Stimulated activated CD8-positive, alpha-beta memory T cell treated with anti-CD3 and anti-CD28 coated beads, Interleukin-12 subunit alpha, Interleukin-12 subunit beta, amount 100 ng/mL, for 24 hours (primary cell): ENCODE data around the gene KIF22.
A peak's percentile ranks its signal among the peaks of the same experiment; 100 is the strongest.
"Not testable (repeated sequence)": the region's sequence is repeated elsewhere in the genome, so short reads cannot be mapped to it uniquely, and the experiment has no call there.

Experiments
- DNase-seq: peaks from one replicate; pipeline ENCODE4 v3.0.0-alpha.2; 2020; ENCODE audit errors: extremely low read depth

The KIF22 gene

DNA sequence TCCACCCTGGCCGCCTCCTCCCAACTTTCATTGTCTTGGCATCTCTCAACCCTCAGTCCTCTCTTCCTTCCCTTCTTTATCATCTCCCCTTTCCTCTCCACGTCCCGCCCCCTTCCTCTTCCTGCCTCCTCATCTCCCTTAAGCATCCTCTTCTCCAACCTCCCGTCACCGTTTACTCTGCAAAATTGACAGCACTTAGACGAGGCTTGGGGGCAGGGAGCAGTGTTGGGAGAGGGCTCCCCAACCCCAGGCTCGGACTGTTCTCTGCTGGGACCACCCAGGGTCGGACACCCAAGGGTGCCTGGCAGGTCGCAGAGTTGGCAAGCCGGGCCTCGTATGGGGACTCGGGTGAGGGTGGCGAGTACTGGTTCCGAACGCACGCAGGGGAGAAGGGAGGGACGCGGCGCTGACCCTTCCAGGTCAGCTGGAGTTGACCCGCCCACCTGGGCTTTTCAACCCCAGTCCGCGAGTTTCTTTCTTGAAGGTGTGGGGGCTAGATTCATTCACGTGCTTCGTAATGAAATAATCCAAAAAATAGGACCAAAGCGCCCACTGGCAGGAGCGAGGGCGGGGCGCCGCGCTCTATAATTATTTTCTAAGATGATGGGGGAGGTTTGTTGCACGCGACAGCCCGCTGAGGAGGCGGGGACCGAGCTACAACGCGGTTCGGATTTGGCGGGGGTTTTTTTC is 24.6 kb downstream of the KIF22 start:
- DNase-seq: no peak

DNA sequence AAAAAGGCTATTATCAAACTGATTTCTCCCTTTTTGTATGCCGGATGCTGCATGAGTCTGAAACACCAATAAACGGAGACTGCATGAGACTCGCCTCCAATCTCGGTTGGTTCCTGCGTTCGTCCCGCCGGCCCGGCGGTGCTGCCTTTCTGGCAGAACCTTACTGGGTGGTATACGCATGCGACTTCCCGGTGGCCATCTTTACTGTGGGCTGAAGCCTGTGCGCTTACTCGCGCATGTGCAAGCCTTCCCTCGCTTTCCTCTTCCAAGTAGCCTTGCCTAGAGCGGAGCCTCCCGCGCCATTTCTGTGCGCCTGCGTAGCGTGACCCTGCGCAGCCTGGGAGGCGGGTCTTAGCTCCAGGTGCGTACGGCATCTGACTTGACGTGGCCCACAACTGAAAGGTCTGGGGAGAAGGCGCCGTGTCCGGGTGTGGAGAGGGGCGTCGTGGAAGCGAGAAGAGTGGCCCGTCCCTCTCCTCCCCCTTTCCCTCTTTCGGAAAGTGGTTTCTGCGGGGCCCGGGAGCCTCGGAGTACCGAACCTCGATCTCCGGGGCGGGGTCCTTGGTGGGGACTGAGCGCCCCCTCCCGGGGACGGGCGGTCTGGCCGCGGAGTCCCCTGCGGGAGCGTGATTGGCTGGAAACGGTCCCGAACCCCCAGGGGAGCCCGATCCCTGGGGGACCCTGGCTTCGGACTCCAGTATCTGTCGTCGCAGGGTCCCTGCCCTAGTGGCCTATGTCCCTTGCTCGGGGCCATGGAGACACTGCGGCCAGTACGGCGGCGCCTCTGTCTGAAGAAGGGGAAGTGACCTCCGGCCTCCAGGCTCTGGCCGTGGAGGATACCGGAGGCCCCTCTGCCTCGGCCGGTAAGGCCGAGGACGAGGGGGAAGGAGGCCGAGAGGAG is 25.5 kb downstream of the KIF22 start, which contains the start of gene PAGR1:
TSS of gene PAGR1 (plus strand) at position 360 of the 901 bp plus-strand sequence. CDS start at position 734, 374 bp downstream.
- peak; percentile 91 for DNase-seq

DNA sequence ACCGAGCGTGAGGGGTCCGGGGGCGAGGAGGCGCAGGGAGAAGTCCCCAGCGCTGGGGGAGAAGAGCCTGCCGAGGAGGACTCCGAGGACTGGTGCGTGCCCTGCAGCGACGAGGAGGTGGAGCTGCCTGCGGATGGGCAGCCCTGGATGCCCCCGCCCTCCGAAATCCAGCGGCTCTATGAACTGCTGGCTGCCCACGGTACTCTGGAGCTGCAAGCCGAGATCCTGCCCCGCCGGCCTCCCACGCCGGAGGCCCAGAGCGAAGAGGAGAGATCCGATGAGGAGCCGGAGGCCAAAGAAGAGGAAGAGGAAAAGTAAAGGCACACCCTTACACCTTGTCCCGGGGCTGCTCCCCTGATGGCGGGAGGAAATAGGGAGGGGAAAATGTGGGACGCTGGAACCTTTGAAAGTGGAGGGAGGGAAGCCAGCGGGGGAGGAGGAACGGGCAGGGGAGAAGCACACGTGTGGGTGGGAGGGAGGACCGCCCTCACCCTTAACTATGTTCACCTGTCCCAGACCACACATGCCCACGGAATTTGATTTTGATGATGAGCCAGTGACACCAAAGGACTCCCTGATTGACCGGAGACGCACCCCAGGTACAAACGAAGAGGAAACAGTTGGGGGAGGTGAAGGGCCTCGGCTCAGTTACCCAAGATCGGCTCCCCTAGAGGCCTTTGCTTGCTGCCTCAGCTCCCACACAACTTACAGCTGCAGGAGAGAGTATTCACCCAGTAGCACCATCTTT is 26.3 kb downstream of the KIF22 start:
- DNase-seq: no peak

DNA sequence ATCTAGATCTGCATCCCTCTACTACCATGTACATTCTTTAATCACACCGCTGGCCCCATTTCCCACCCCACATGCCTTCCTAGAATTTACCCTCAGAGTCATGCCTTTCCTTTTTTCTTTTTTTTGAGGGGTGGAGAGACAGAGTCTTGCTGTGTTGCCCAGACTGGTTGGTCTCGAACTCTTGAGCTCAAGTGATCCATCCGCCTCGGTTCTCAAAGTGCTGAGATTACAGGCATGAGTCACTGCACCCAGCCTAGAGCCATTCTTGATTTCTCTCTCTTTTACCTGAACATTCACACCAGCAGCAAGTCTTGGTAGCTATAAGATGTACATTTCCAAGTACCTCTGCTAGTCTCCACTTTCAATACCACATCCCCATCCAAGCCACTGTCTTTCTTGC is 27.5 kb downstream of the KIF22 start:
- DNase-seq: no peak

DNA sequence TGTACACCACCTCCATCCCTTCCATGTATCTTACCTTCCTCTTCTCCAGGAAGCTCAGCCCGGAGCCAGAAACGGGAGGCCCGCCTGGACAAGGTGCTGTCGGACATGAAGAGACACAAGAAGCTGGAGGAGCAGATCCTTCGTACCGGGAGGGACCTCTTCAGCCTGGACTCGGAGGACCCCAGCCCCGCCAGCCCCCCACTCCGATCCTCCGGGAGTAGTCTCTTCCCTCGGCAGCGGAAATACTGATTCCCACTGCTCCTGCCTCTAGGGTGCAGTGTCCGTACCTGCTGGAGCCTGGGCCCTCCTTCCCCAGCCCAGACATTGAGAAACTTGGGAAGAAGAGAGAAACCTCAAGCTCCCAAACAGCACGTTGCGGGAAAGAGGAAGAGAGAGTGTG is 29.0 kb downstream of the KIF22 start:
- DNase-seq: no peak

DNA sequence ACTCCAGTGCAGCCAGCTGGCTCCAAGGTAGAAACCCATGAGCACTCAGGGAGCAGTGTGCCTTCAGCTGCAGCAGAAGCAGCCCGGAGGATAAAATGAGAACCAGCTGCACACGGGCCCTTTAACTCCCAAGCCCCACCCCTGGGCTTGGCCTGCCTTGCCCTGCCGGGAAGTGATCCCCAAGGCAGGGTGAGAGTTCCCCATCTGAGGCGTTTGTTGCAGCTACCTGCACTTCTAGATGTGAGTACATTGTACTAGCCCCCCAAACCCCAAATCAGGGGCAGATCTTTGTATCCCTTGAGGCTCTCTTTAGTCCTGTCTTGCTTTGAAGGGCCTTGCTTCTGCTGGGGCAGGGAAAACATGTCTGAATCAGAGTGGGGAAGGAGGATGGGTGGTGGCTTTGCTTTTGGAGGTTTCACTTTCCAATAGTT is 29.7 kb downstream of the KIF22 start, which contains the start of gene MVP:
TSS of gene MVP (plus strand) at position 192 of the 431 bp plus-strand sequence. CDS start 10,088 bp downstream, outside the sequence.
- DNase-seq: no peak

DNA sequence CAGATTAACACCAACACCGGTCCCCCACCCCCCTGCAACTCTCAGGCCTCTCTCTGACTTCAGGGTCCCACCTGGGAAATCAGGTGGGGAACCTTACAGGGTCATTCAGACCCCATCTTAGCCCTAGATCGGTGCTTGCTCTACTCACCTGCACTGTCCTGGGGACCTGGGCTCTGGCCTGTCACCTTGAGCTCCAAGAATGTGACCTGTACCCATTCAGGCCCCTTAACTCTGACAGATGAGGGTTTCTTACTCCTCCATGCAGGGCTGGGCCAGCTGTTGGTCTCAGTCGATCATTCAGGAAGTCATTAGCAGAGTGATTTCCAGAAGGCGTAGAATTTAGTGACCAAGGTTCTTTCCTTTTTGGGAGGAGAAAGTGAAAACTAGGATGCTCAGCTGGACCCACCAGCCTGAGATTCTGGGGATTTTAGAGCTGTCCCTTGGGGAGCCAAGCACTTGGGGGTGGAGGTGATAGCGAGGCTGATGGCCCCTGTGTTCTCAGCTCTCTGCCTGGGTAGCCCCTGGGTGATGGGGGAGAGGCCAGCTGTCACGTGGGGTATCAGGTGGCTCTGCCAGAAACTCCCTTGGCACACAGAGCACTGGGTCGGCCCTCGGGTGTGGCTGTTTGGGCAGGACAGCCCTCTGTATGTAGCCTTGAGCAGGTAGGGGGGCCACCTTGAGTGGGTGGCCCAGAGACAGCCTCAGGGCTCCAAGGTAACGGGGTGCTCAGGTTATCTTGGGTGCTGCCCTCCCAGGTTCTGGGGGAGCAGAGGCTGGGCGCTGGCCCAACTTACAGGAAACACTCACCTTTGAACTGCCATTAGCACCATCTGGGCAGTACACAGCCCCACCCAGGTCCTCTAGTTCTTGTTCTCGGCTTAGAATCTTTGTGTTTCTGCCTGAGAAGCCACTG is 30.4 kb downstream of the KIF22 start:
- no peak for DNase-seq

DNA sequence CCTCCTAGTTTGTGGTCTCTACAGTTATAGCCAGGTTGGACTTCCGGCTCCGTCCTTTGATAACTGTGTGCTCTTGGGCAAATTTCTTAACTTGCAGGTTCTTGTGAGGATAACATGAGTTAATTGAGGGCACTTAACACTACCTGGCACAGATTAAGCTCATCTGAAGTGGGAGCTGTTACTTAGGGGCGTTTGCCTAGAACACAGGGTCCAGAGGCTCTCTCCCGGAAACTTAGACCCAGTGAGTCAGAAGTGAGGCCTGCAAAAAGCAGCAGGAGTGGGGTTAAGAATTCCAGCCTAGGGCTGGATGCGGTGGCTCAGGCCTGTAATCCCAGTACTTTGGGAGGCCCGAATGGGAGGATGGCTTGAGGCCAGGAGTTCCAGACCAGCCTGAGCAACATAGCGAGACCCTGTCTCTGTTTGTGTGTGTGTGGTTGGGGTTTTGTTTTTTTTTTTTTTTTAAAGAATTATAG is 31.1 kb downstream of the KIF22 start:
- no peak for DNase-seq

DNA sequence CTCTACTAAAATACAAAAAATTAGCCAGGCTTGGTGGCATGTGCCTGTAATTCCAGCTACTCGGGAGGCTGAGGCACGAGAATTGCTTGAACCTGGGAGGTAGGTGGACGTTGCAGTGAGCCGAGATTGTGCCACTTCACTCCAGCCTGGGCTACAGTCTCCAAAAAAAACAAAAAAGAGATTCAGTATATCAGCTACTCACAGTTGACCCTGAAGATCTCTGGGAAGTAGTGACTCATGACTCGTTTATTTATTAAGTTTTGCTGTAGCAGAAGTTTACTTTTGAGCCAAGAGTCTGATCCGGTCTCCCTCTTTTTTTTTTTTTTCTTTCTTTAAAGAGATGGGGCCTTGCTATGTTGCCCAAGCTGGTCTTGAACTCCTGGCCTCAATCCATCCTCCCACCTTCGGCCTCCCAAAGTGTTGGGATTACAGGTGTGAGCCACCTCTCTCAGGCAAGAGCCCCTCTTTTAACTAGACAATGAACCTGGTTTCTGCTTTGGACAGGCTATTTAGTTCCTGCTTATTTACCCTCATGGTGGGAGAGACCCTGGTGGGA is 34.1 kb downstream of the KIF22 start:
- no peak for DNase-seq

DNA sequence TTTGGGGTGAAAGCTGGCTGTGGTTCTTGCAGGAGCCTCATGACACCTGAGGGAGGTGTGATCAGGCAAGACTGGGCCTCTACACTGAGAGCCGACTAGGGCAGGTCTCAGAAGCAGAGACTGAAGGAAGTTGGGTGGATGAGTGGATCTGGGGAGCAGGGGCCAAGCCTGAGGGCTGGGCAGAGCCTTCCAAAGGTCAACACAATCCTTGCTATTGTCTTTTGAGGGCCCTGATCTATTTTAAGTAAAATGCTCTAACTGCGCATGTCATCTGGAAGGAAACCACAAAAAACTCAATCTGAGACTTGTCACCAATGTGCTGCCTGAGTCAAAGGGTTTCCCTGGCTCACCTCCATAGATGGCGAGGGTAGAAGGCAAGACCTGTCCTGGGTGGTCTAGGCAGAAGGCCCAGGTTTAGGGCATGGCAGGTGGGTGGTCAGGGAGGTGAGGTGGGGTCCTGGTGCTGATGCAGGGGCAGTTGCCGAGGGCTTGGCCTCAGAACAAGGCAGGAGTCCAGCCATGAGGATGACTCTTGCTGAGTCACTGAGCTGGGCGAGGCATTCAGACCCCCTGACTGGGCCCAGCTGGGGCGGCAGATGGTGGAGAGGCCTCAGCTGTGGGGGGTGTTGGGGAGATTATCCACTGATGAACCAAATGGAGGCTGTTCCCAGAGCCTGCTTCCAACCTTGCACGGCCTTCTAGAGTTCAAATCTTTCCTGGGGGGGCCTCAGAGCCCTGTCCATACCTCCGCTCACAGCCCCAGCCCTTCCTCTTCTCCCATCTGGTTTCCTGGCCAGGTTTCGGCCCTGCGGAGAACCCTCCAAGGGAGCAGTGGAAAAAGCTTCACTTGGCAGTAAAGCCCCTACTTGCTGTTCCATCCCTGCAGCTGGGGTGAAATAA is 34.8 kb downstream of the KIF22 start:
- DNase-seq: no peak

DNA sequence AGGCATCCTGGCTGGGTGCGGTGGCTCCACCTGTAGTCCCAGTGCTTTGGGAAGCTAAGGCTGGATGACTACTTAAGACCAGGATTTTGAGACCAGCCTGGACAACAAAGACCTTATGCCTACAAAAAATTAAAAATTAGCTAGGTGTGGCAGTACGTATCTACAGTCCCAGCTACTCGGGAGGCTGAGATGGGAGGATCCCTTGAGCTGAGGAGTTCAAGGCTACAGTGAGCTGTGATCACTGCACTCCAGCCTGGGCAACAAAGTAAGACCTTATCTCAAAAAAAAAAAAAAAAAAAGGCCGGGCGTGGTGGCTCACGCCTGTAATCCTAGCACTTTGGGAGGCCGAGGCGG is 35.8 kb downstream of the KIF22 start:
- DNase-seq: no peak

DNA sequence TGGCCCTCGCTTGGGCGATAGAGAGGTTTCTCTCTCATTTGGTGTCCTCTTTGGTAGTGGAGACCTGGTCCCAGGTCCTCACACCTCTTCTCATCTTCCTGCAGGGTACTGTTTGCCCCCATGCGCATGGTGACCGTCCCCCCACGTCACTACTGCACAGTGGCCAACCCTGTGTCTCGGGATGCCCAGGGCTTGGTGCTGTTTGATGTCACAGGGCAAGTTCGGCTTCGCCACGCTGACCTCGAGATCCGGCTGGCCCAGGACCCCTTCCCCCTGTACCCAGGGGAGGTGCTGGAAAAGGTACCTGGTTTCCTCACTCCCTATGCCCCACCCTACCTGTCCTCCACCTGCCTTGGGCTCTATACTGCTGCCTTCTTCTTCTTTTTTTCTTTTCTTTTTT is 40.2 kb downstream of the KIF22 start:
- DNase-seq: no peak

DNA sequence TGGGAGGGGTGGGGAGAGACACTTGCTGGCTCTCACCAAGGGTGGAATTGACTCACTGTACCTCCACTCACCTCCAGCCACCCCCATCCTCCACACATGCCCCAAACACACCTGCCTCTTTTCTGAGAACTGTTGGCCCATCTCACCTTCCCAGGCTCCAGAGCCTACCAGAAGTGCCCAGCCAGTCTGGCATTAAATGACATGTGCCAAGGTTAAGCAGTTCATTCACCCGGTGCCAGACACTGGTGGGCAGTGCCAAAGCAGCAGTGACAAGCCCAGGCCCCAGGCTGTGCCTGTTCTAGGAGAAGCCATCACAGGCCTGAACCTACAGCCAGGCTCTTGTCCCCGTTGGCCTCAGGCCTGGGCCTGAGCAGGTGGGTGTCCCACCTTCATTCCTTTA is 40.9 kb downstream of the KIF22 start:
- DNase-seq: no peak

DNA sequence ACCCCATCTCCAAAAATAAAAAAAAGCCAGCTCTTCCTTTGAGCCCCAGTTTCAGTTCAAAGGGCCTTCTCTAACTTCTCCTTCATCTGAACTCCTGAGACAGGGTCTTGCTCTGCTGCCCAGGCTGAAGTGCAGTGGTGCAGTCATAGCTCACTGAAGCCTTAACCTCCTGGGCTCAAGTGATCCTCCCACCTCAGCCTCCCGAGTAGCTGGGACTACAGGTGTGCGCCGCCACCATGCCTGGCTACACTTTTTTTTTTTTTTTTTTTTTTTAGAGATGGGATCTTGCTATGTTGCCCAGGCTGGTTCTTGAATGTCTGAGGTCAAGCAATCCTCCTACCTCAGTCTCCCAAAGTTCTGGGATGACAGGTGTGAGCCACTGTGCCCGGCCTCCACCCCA is 42.7 kb downstream of the KIF22 start:
- not testable (repeated sequence) for DNase-seq

DNA sequence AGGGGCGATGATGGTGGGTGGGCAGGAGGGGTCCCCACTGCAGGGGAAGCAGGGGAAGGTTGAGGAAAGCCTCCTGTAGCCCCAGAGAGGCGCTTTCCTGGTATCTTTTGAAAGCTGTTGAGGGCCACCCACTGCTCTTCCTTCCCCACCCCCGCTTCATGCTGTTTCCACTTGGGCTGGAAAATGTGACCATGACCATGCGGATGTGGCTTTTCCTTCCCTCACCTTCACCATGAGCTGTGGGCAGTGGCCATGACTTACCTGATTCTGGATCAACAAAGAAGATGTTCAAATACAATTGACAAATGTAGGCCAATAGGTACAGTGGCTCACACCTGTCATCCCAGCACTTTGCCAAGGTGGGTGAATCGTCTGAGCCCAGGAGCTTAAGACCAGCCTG is 43.5 kb downstream of the KIF22 start:
- DNase-seq: no peak

DNA sequence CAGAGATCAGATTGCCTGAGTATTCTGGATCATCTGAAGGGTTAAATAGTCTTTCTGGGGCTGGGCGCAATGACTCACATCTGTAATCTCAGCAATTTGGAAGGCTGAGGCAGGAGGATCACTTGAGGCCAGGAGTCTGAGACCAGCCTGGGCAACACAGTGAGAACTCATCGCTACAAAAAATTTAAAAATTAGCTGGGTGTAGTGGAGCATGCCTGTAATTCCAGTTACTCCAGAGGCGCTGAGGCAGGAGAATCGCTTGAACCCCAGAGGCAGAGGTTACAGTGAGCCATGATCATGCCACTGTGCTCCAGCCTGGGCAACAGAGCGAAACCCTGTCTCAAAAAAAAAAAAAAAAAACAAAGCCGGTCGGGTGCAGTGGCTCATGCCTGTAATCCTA is 45.4 kb downstream of the KIF22 start:
- DNase-seq: no peak

DNA sequence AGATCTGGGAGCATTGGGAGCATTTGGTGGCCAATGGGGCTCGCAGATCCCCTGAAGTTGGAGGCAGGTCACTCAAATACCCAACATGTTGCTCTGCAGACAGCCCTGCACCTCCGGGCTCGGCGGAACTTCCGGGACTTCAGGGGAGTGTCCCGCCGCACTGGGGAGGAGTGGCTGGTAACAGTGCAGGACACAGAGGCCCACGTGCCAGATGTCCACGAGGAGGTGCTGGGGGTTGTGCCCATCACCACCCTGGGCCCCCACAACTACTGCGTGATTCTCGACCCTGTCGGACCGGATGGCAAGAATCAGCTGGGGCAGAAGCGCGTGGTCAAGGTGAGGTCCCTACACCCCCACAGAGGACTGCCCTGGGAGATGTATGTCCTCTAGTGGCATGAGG is 46.1 kb downstream of the KIF22 start:
- no peak for DNase-seq

DNA sequence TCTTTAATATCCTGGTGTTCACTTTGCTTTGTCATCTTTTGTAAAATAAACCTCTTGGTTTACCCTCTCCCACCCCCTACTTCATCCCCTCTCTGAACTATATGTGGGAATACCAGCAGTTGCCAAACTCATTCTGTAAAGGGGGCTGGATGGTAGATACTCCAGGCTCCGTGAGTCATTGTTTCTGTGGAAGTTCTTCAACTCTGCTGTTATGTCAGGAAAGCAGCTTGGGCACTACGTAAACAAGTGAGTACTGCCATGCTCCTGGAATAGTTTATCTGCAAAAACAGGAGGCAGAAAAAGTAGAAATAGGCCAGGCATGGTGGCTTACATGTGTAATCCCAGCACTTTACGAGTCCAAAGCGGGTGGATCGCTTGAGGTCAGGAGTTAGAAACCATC is 47.3 kb downstream of the KIF22 start:
- DNase-seq: no peak

DNA sequence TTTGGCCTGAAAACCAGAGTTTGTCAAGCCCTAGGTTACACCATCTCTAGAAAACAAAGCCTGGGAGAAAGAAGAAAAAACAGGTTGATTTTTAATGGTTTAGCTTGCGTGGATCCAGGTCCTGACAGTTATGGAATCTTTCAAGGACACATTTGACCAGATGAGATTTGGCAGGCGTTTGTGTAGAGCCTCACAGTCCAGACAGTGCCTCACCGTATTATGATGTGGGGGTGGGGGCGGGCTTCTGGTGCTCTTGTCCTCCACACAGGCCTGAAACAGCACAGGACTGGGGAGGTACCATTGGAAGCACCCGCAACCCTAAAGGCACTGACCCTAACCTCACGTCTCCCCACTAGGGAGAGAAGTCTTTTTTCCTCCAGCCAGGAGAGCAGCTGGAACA is 49.3 kb downstream of the KIF22 start:
- DNase-seq: no peak

DNA sequence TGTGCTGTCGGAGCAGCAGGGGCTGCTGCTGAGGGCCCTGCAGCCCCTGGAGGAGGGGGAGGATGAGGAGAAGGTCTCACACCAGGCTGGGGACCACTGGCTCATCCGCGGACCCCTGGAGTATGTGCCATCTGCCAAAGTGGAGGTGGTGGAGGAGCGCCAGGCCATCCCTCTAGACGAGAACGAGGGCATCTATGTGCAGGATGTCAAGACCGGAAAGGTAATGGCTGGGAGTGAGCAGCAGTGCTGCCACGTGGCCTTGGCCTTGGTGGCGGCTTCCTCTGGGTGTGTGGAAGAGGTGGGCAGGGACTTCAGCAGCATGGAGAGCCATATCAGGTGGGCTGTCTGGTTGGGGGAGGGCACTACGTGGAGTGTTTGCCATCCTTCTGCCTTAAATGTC is 49.7 kb downstream of the KIF22 start:
- no peak for DNase-seq
